Vagina (tissue), 2 donors: ENCODE measurements around the gene PATJ.

Experiments
- POLR2A ChIP-seq, 2 donors: fragments of 450-650 bp; IDR thresholded peaks; one replicate each; pipeline ENCODE4 v1.6.1; 2017; ENCODE audit warnings: antibody characterized with exemption in 2 of 2, mild to moderate bottlenecking in 2 of 2, moderate library complexity in 2 of 2
- POLR2AphosphoS5 ChIP-seq, 2 donors: sonication (generic); formaldehyde crosslinking; IDR thresholded peaks; one replicate each; pipeline ENCODE4 v1.9.0; 2017; ENCODE audit warnings: antibody characterized with exemption in 2 of 2, mild to moderate bottlenecking in 2 of 2, low read depth in 1 of 2; ENCODE audit not compliant: insufficient read depth in 1 of 2
- TF ChIP-seq, protein P1 (sequence below), 3 experiments: fragments of 450-650 bp in 2 of 3; fragments of 200-600 bp in 1 of 3; sonication (generic) in 1 of 3; IDR thresholded peaks; one replicate each; pipeline ENCODE4 v1.5.1; 2017 to 2019; ENCODE audit warnings: antibody characterized with exemption in 3 of 3, mild to moderate bottlenecking in 2 of 3, moderate library complexity in 2 of 3

DNA sequence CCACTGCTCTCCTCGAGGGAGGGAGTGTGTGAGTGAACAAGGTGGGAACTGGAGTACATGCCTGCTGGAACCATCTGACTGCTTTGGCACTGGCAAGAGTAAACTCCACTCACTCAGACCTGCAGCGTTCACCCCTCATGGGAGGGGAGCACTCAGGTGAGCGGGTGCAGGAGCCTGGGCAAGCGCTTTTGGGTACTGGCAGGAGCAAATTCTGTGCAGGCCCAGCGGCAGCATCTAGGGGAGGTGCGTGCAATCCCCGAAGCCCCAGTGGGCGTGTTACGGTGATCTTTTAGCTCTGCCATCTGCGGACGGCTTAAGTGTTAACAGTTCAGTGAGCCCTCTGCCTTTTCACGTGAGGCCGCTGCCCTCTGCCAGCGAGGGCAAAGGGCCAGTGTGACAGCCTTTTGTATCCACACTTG is 127.4 kb downstream of the PATJ start:
- TF ChIP-seq, protein P1, sequence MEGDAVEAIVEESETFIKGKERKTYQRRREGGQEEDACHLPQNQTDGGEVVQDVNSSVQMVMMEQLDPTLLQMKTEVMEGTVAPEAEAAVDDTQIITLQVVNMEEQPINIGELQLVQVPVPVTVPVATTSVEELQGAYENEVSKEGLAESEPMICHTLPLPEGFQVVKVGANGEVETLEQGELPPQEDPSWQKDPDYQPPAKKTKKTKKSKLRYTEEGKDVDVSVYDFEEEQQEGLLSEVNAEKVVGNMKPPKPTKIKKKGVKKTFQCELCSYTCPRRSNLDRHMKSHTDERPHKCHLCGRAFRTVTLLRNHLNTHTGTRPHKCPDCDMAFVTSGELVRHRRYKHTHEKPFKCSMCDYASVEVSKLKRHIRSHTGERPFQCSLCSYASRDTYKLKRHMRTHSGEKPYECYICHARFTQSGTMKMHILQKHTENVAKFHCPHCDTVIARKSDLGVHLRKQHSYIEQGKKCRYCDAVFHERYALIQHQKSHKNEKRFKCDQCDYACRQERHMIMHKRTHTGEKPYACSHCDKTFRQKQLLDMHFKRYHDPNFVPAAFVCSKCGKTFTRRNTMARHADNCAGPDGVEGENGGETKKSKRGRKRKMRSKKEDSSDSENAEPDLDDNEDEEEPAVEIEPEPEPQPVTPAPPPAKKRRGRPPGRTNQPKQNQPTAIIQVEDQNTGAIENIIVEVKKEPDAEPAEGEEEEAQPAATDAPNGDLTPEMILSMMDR (IDR thresholded peaks at IDR 0.05): no peak
- no peak for TF ChIP-seq POLR2AphosphoS5 (IDR thresholded peaks at IDR 0.05; ENCODE audit: insufficient read depth in 1 of 2, low read depth in 1 of 2)
- TF ChIP-seq POLR2A (IDR thresholded peaks at IDR 0.05): no peak
